HuH-7.5 (cell line): ENCODE results near the gene LHX2.

ENCODE experiments used
- DNase-seq: peaks from one replicate; pipeline ENCODE4 v3.0.0; 2011; ENCODE audit warnings: low spot score

Gene LHX2

GRCh38 chr9:124014211-124014955 is 2.8 kb downstream of the LHX2 start:
- no peak for DNase-seq

- DNase-seq, result no peak
Measured at GRCh38 chr9:124014956-124015660, 3.5 kb downstream of the LHX2 start.

GRCh38 chr9:124015661-124016131 is 4.1 kb downstream of the LHX2 start:
- no peak for DNase-seq

- peak; percentile 83 for DNase-seq
Measured at GRCh38 chr9:124016175-124017050, 4.8 kb downstream of the LHX2 start.

GRCh38 chr9:124017051-124017928 is 5.7 kb downstream of the LHX2 start:
- DNase-seq, result peak; percentile 79

GRCh38 chr9:124017929-124018729 is 6.6 kb downstream of the LHX2 start:
- DNase-seq, result peak; percentile 79

- DNase-seq, result no peak
Measured at GRCh38 chr9:124018730-124019697, 7.4 kb downstream of the LHX2 start.

- no peak for DNase-seq
Measured at GRCh38 chr9:124019771-124020519, 8.4 kb downstream of the LHX2 start.

- DNase-seq, result no peak
Measured at GRCh38 chr9:124020520-124021384, 9.2 kb downstream of the LHX2 start.

- no peak for DNase-seq
Measured at GRCh38 chr9:124021385-124021769, 9.8 kb downstream of the LHX2 start.

DNA sequence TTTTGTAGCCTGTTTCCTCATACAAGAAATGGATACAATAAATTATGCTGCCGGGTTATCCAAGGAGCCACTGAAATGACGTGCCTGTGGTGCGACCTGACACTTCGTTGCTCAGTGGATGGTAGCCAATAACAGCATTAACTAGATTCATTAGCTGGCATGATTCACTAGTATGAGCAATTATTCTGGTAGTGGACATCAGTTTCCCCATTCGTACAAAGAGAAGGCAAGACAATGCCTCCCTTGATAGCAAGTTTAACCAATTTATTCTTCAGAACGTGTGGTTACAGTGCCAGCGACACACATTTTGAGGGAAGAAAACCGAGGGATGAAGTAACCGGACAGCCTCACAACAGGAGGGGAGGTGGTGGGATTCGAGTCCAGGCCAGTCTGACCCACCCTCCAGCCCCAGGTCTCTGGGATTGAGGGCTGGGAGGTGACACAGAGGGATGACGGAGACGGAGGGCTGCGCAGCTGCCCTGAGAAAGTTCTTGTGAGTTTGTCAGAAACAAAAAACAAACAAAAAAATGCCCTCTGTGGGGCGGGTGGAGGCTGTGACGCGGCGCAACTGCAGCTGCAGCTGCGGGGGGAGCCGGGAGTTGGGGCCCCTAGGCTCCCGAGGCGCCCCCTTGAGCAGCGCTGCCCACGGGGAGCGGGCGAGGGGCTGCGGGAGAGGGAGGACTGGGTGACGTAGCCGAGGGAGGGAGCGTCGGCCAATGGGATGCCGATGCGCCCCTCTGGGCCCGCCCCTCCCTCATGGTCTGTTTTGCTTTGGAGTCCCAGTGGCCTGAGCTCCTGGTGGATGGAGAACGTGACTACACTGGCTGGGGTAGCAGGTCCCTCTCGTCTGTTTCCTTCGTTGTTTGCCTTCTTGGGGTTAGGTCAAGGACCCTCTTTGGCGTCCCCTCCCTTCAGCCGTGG is 10.9 kb downstream of the LHX2 start:
- no peak for DNase-seq

DNA sequence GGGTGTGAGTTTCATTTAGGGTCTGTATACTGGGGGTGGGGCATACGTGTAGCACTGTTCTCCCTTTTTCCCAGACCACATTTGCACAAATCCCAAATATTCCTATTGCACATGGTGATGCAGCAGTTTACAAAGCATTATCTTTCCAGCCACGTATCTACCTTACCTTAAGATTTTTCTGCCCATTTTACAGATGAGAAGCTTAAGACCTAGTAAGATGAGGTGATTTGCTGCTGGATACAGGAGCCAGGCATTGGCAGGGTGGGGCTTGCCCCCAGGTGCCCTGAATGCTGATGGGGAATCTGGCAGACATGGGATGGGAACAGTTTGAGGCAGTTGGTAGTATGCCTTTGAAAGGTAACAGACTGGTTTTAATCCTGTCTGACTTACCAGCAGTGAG is 12.5 kb downstream of the LHX2 start:
- DNase-seq, result no peak

DNA sequence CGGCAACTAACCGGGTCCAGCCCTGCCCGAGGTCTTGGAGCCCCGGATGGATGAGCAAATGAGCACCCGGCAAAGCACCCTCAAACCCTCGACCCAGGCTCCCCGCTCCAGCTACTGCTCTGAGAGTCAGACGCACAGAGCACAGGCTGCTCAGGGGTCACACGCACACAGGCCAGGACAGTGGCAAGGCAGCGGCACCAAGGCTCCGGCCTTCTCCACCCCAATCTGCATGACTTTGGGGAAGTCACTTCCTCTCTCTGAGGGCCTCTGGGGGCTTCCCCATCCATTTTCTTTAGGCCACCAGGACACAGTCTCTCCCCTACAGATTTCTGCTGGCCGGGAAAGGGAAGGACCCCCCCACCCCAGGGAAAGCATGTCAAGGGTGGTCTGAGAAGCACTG is 18.0 kb downstream of the LHX2 start:
- DNase-seq, result no peak

DNA sequence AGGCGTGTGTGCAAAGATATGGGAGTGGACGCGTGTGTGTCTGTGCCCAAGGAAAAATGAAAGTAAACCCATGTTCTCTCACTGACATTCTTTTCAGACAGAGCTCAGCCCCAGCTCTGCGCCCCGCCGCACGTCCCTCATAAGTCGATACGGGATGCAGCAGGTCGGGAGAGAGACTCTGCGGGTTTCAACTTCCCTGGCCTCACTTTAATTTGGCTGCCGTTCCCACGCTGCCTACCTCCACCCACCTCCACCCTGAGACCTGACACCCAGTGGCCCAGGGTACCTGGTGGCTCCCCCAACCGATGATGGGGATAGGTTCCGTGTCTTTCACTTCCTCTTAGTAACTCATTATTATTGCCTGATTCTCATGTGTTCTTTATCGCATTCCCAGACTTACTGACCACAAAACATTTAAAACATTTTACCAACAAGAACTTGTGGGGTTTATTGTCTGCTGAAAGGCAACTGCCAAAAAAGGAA is 19.4 kb downstream of the LHX2 start:
- DNase-seq, result no peak

DNA sequence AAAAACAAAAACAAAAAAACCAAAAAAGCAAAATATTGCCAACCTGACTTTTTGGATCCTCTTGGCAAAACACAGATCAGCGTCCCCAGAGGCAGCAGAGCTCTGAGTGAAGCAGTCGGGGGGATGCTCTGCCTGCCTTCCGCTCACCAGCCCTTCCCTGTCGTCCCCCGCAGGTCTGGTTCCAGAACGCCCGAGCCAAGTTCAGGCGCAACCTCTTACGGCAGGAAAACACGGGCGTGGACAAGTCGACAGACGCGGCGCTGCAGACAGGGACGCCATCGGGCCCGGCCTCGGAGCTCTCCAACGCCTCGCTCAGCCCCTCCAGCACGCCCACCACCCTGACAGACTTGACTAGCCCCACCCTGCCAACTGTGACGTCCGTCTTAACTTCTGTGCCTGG is 20.7 kb downstream of the LHX2 start:
- DNase-seq, result no peak

- DNase-seq, result no peak
Measured at GRCh38 chr9:124033348-124033747, 21.8 kb downstream of the LHX2 start.

GRCh38 chr9:124033967-124034366 is 22.4 kb downstream of the LHX2 start:
- no peak for DNase-seq
